Effector CD8-positive, alpha-beta T cell (primary cell): ENCODE measurements around the gene NOXRED1.
"Not testable (repeated sequence)": the region's sequence is repeated elsewhere in the genome, so short reads cannot be mapped to it uniquely, and the experiment has no call there.

Experiments
- DNase-seq: peaks from one replicate; lab custom pipeline; 2025; lab: John Stamatoyannopoulos, UW
- total RNA-seq, 4 experiments: gene quantifications; one replicate each; lab custom pipeline; 2026; lab: John Stamatoyannopoulos, UW

Gene NOXRED1, protein sequence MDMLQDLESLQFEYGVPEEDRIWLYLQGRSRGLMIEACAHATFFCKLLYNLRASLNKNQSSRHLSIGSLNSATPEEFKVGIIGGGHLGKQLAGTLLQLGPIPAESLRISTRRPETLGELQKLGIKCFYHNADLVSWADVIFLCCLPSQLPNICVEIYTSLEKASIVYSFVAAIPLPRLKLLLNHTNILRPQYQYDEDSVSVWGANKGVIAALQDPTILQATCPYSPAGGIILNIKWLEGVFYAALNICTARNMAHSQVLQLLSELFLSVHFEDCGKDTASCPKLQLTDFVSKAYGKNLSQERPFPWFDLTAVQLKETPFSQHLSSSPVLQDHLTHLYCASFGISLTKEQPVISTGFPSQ
- total RNA-seq: 0.58 to 4.9 (median 2.4) reads per million in 4 experiments

DNA sequence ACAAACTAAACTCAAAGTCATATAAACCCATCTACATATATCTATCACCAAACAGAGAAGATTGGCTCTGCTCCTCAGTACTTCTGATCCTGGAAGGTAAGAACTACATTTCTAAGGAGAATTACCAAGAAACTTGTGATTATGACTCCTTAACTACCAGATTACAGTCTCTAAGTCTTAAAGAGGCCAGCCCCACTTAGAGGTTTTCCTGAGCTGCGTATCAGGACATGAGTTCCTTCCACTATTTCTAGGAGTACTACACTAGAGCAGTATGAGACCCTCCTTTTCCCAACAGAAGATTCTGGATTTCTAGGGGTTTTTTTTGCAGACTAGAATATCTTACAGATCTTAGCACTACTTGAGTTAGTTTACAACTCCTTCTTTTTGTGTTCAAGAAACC, at the start of gene NOXRED1:
Gene NOXRED1, minus strand, starts transcription at position 101 of the 400 bp plus-strand sequence. CDS start 634 bp downstream, outside the sequence.
- no peak for DNase-seq

DNA sequence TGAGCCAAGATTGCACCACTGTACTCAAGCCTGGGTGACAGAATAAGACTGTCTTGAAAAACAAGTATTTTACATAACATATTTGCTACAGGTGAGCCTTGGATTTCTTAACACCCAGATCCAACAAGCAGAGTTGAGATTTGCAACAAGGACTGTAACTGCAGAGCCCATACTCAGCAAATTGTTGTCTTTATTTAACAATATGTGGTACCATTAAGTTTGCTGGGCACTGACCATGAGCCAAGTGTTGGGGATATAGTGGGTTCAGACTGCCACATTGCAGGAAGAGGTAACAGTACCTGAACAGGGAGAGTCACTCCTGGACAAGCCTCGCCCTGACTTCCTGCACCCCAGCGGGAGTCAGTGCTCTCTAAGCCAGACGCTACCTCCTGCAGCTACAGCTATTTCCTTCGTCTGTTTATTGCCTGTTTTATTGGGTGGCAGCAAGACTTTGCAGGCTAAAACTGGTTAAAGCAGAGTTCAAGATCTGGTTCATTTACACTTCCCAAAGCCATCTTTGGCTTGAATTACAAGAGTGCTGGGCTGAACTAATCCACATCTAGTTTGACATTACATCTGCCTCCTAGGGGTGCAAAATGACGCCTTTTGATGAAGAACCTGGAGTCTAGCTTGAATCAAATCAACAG, 47.0 kb upstream of the NOXRED1 start:
- DNase-seq: no peak

DNA sequence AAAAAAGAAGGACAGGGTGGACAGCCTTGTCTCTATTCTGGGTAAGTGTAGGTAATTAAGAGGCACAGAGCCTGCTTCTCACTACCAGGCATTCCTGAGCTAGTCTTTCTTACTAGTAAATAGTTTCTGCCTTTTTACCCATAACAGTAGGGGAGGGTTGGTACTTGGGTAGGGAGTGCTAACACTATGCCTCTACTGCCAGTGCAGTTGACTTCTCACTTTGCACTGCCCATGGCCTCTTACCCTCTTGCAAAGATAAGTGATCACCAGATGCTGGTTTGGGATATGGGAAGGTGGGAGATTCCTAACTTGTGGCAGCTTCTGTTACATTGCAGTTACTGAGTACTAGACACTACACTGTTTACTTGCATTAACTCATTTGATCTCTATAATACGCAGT, 46.2 kb upstream of the NOXRED1 start:
- DNase-seq: no peak

DNA sequence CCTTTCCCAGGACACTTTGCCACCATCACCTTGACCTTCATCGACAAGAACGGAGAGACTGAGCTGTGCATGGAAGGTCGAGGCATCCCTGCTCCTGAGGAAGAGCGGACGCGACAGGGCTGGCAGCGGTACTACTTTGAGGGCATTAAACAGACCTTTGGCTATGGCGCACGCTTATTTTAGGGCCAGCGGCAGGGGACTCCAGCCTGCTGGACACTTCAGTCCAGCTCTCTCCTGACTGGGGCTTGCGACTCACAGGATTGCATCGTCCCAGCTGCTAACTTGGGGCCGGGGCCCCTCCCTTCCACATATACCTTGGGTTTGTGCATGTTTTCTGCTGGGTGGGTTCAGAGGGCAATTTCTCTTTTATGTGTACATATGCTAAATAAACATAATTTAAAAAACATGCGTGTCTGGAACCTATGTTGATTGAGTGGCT, 45.8 kb upstream of the NOXRED1 start:
- no peak for DNase-seq

DNA sequence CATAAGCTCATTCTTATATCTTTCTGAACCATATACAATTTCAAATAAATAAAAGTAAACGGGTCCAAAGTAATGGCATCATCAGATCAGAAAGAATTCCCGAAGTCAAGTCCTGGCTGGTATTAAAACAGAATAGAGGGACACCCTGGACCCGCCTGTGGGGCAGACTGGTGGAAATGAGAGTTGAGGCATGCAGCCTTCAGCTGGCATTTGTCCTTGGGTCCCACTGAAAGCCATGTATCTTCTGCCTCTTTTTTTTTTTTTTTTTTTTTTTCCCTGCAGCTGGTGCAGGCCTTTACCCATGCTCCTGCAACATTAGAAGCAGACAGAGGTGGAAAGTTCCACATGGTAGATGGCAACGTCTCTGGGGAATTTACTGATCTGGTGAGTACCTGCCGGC, 44.5 kb upstream of the NOXRED1 start:
- DNase-seq: no peak

DNA sequence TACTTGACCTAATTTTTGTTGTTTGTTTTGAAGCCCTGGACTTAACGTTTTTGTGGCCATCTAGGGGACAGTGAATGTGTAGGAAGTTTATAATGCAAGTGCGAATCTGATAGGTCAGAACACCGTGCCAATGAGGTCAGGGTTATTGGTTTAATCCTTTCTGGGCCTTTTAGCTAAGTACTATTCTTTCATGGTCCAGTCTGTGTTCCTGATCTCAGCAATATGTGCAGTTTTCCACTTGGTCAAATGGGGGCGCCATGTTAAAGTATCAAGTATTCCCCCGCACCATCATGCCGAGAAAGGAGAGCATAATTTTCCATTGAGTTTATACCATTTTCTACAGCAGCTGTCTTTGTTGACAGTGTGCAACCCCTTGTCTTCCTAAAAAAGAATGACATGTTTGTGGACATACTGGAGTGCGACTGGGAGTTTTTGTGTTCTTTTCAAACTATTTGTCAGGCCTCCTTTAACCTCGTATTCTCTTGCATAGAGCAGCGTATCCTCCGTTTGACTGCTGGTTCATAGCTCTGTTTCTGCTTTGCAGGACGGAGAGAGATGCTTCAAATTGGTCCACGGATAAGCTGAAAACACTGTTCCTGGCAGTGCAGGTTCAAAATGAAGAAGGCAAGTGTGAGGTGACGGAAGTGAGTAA, 35.9 kb upstream of the NOXRED1 start:
- DNase-seq: peak; percentile 38

DNA sequence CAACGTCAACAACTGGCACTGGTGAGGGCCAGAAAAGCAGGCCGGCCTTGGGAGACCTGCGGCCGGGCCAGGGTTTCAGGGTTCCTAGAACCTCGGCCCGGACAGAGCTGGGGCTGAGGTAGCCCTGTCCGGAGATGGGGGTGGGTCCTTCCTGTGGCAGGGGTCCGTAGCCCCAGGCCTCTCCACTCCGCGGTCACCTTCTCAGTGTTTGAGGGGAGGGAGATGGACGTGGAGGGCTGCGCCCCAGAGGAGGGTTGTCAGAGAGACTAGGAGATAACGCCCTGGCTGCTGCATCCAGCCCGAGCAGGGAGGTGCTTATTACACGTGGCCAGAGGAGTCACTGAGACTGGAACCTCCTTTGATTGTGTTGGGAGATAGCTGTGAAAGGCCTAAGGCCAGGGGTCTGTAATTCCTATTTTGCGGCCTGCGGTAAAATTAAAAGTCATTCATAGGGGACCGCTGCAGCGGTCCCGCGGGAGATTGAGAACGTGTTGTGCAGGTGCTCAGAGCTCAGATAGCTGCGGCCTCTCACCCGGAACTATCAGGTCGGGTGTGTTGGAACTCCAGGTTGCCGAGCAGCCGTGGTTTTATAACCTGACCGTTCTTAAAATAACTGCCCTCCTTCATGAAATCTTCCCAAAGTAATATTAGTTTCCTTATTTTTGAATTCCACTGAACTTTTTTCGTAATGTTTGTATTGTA, 35.1 kb upstream of the NOXRED1 start:
- DNase-seq: peak; percentile 8

DNA sequence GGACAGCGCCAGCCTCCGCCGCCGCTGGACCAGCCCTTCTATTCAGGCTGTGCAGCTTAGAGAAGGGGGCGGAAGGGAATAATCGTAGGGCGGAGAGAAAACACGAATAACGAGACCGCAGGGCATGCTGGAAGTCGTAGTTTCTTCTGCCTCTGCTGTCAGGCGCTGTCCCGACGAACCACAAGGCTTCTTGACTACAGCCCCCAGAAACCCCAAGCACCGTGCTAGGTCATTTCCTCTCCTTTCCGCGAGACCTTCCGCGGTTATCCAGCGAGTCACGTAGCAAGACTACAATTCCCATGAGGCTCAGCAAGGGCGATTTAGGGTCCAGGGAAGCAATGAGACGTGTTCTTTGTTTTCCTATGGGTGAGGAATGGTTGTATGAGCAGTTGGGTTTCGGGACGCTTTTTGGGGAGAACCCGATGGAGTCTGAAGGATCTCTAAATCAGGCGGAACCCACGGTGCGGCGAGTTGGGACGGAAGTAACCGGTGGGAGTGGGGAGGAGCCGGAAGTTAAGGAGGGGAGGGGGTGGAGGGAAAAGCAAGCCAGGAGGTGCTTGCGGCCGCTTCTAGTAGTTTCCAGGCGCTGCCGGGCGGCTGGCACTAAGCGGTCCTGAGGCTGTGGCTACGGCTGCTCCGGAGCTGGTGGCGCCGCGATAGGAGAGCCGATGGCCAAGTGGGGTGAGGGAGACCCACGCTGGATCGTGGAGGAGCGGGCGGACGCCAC, 34.4 kb upstream of the NOXRED1 start, which contains the start of the genes AHSA1 and VIPAS39:
Gene AHSA1, plus strand, starts transcription at position 572 of the 727 bp plus-strand sequence. Its CDS starts 97 bp downstream, at position 669.
Gene VIPAS39, minus strand, starts transcription at position 80 of the 727 bp plus-strand sequence. CDS start 3,499 bp downstream, outside the sequence.
- DNase-seq: peak; percentile 90

DNA sequence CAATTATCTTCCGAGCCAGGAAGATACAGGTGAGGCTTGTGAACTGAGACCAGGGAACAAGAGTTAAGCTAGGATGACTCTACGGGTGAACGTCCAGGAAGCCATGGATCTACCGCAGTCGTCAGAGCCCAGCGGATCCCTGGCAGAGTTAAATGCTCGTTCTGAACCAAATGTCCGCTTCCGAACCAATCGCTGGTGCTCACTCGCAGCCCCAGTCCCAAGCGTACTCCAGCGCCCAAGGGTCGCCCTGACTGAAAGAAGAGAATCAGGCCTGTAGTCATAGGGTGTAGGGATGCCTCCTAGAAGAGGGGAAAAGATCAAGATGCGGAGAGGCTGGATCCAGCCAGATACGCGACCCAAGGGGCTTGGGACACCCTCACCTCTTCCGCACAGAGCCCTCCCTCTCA, 33.8 kb upstream of the NOXRED1 start:
- DNase-seq: no peak

DNA sequence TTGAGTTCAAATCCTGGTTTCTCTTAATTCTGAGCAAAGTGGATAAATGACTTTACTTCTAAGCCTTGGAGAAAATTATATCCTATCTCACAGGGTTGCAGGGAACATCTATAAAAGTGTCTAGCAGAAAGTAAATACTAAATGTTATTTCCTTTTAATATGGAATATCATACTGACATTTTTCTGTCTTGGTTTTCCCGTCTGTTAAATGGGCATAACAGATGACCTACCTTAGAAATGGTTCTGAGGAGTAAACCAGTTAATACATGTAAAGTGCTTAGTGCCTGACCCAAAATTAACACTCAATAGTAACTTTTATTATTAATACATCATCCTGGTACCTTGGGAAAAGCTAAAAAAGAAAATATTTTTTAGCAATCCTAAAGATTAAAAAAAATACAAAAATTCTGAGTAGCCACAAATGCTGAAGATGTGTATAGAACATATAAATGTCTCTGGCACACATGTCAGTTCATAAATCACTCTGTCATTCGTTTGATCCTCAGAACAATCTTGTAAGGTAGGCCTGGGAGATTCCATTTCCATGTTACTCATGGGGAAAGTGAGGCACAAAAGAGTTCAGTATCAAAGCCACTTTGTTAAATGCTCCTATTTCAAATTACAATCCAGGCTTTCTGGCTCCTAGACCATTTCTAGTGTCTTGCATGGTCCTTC, 32.8 kb upstream of the NOXRED1 start:
- no peak for DNase-seq

DNA sequence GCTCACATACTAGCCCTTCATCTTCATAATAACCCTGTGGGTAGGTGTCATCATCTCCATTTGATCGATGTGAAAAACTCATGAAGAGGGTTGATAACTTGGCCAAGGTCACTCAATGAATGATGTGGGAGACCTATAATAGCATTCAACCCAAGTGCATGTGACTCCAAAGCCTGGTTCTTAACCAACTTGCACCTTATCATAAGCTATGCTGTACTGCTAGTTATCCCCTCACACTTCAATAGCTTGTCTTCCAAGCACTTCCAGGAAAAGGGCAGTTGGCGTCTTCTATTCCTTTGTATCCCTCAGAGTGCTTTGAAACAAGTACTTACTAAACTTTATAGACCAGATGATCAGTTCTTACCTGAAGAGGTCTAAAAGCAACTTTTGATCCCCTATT, 18.9 kb upstream of the NOXRED1 start:
- no peak for DNase-seq

DNA sequence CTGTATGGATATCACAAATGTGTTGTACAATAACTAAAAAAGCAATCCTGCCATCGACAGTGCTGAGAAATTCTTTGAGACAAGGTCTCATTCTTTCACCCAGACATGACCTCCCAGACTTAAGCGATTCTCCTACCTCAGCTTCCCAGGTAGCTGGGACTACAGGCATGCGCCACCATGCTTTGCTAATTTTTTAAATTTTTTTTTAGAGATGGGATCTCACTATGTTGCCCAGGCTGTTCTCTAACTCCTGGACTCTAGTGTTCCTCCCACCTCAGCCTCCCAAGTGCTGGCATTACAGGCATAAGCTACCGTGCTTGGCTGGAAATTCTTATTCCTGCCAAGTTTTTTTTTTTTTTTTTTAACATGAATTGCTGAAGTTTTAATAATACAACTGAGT, 16.5 kb upstream of the NOXRED1 start:
- DNase-seq: no peak

DNA sequence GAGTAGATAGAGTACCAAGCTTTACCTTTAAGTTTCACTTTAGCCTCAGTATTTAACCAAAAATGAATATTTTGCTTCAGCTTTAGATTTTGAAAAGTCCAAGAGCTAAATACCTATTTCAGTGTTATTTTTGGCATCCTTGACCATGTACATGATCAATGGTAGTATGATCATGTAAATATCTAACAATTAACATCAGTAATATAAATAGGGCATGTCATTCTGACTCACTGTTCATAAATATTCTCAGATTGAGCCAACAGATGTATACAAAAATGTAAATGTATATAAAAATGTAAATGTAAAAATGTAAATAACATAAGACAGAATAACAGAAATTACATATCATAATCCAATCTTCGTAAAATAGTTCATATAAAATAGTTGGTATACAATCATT, 15.3 kb upstream of the NOXRED1 start:
- no peak for DNase-seq

DNA sequence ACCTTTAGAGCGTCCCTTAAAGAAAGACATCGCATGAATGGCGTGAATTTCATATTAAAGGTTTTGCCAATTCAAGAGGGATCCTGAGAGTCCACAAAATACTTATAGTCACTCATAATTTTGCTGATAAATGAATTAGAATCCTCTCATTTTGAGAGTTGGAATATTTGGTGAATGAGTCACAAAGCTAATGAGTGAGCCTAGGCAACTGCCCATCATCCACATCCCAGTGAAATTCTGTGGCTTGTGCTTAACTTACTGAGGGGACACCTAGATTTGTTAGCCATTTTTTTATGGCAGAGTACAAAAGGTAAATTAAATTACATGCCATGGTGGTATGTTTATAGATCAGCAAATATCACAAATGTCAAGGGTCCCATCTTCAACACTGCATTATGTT, 12.7 kb upstream of the NOXRED1 start:
- DNase-seq: no peak

DNA sequence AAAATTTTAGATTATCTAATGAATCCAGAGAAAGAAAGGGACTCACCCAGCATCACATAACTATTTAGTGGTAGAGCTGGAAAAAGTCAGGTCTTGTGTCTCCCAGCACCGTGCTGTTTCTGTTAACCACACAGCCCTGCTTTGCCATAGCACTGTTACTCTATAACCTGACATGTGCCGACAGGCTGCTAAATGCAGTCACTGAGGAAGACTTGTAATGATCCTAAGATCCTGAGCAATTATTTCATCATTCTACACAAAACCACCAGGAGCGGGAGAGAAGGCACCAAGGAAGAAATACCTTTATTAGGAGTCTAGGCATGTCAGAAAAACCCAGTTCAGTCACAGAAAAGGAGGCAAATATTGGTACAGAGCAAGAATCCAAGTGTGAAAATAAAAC, 3.1 kb upstream of the NOXRED1 start:
- no peak for DNase-seq

DNA sequence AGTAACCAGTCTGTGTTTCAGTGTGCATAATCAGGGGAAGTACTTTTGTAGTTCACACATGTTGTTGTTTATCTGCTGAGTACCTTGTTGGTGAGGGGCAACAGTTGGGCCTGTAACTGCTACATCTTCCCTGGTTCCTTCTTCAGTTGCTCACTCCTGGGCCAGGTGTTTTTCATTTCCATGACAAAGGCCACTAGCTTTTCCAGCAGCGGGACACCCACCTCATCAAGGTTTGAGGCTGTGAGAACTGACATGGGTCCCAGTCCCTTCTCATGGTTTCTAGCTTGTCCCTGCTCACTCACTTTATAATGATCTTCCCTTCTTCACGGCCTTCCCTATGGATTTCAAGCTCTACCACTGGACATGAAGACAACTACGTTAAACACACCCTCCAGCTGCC, 1.5 kb upstream of the NOXRED1 start:
- no peak for DNase-seq

DNA sequence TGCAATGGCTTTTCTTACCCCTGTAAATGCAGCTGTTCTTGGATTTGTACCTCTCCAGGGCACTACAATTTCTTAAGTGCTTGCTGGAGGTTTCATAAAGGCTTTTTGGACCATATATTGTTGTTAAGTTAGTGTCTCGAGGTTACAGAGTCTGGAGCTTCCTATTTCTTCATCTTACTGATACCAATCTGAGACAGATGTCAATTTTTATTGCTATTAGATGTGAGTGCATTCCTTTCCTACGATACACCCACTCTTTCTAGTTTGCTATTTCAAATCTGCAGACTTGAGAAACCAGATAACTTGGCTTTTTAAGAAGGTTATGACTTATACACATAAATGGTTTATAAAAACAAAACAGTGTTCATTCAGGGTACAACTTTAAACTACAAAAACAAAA, 2.1 kb downstream of the NOXRED1 start:
- no peak for DNase-seq

DNA sequence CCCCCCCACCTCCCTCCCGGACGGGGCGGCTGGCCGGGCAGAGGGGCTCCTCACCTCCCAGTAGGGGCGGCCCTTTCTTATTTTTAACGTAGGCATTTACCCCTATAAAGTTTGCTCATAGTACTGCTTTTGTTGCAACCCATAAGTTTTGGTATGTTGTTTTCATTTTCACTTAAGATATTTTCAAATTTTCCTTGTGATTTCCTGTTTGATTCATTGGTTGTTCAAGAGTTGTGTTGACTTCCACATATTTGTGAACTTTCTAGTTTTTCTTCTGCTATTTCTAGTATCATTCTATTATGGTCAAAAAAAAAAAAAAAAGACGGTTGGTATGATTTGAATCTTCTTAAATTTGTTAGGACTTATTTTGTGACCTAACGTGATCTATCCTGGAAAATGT, 6.5 kb downstream of the NOXRED1 start:
- no peak for DNase-seq

DNA sequence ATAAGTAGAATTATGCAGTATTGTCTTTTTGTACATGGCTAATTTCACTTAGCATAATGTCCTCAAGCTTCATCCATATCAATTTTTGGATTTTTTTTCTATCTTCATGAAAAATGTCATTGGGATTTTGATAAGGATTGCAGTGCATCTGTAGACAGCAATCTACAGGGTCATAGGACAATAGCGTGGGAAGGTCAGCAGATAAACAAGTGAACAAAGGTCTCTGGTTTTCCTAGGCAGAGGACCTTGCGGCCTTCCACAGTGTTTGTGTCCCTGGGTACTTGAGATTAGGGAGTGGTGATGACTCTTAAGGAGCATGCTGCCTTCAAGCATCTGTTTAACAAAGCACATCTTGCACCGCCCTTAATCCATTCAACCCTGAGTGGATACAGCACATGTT, 7.2 kb downstream of the NOXRED1 start:
- DNase-seq: not testable (repeated sequence)

DNA sequence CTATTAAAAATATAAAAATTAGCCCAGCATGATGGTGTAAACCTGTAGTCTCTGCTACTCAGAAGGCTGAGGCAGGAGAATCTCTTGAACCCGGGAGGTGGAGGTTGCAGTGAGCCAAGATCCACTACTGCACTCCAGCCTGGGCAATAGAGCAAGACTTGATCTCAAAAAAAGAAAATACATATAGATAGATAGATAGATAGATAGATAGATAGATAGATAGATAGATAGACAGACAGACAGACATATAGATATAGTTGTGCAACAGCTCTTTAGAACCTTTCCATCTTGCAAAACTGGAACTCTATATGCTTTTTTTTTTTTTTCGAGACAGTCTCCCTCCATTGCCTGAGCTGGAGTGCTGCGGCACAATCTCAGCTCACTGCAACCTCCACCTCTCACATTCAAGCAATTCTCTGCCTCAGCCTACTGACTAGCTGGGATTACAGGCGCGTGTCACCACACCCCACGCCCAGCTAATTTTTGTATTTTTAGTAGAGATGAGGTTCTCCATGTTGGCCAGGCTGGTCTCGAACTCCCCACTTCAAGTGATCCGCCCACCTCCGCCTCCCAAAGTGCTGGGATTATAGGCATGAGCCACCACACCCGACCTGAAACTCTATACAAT, 7.8 kb downstream of the NOXRED1 start:
- not testable (repeated sequence) for DNase-seq
